ENCODE results near the gene WDR45B.

Gene WDR45B

GRCh38 chr17:82599674-82600661 lies 48.3 kb downstream of the WDR45B start:
- TF ChIP-seq, protein P1, sequence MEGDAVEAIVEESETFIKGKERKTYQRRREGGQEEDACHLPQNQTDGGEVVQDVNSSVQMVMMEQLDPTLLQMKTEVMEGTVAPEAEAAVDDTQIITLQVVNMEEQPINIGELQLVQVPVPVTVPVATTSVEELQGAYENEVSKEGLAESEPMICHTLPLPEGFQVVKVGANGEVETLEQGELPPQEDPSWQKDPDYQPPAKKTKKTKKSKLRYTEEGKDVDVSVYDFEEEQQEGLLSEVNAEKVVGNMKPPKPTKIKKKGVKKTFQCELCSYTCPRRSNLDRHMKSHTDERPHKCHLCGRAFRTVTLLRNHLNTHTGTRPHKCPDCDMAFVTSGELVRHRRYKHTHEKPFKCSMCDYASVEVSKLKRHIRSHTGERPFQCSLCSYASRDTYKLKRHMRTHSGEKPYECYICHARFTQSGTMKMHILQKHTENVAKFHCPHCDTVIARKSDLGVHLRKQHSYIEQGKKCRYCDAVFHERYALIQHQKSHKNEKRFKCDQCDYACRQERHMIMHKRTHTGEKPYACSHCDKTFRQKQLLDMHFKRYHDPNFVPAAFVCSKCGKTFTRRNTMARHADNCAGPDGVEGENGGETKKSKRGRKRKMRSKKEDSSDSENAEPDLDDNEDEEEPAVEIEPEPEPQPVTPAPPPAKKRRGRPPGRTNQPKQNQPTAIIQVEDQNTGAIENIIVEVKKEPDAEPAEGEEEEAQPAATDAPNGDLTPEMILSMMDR (IDR thresholded peaks at IDR 0.05; ENCODE audit: low read depth, low read length) = no peak
- TF ChIP-seq EZH2phosphoT487 (IDR thresholded peaks at IDR 0.05; ENCODE audit: low read depth) = no peak
- H3K27ac ChIP-seq (ENCODE audit: low read length) = no peak overlapping the region
- peaks cover 7% of the 10 kb centered on the region; the same call in 1 of the 2 replicates for H3K79me2 ChIP-seq (ENCODE audit: low read length)
- H3K9ac ChIP-seq (ENCODE audit: low read length) = no peak overlapping the region
- peaks cover 56% of the 10 kb centered on the region for H3K36me3 ChIP-seq (replicated peaks; ENCODE audit: low read depth, low read length)
- no peaks in the 10 kb centered on the region for H3K4me1 ChIP-seq (ENCODE audit: low read length)
- no peak overlapping the region for H3K4me2 ChIP-seq (ENCODE audit: low read length)
- H3K4me3 ChIP-seq (ENCODE audit: low read length) = no peak overlapping the region
- H4K20me1 ChIP-seq (ENCODE audit: insufficient read depth, low read length) = peaks cover 7% of the 10 kb centered on the region; the same call in 1 of the 2 replicates
- no peak overlapping the region for H2AFZ ChIP-seq (ENCODE audit: low read depth, low read length)
- H3K27me3 ChIP-seq (ENCODE audit: low read depth, low read length) = no peaks in the 10 kb centered on the region
- H3K9me3 ChIP-seq (ENCODE audit: insufficient read depth, low read length) = no peaks in the 10 kb centered on the region

- peaks cover 5% of the 10 kb centered on the region for H3K4me1 ChIP-seq (ENCODE audit: low read length)
- H4K20me1 ChIP-seq (ENCODE audit: insufficient read depth, low read length) = 0 out of 2 replicates have a peak, but pooled peaks cover under 1% of the 10 kb centered on the region
- no peak overlapping the region for H3K4me2 ChIP-seq (ENCODE audit: low read length)
- H3K4me3 ChIP-seq (ENCODE audit: low read length) = no peak overlapping the region
- no peak for TF ChIP-seq EZH2phosphoT487 (IDR thresholded peaks at IDR 0.05; ENCODE audit: low read depth)
- TF ChIP-seq, protein P1 (IDR thresholded peaks at IDR 0.05; ENCODE audit: low read depth, low read length) = no peak
- no peak overlapping the region for H3K27ac ChIP-seq (ENCODE audit: low read length)
- H3K27me3 ChIP-seq (ENCODE audit: low read depth, low read length) = no peaks in the 10 kb centered on the region
- no peak overlapping the region for H2AFZ ChIP-seq (ENCODE audit: low read depth, low read length)
- no peaks in the 10 kb centered on the region for H3K9me3 ChIP-seq (ENCODE audit: insufficient read depth, low read length)
- H3K9ac ChIP-seq (ENCODE audit: low read length) = no peak overlapping the region
- peaks cover 55% of the 10 kb centered on the region for H3K36me3 ChIP-seq (replicated peaks; ENCODE audit: low read depth, low read length)
- peaks cover 12% of the 10 kb centered on the region for H3K79me2 ChIP-seq (ENCODE audit: low read length)
Measured at GRCh38 chr17:82598256-82599119, 49.8 kb downstream of the WDR45B start.

GRCh38 chr17:82596837-82597672 lies 51.2 kb downstream of the WDR45B start:
- no peak overlapping the region for H3K27ac ChIP-seq (ENCODE audit: low read length)
- H4K20me1 ChIP-seq (ENCODE audit: insufficient read depth, low read length) = no peaks in the 10 kb centered on the region
- H3K36me3 ChIP-seq (replicated peaks; ENCODE audit: low read depth, low read length) = peaks cover 41% of the 10 kb centered on the region
- no peak overlapping the region for H2AFZ ChIP-seq (ENCODE audit: low read depth, low read length)
- TF ChIP-seq, protein P1 (IDR thresholded peaks at IDR 0.05; ENCODE audit: low read depth, low read length) = no peak
- no peak for TF ChIP-seq EZH2phosphoT487 (IDR thresholded peaks at IDR 0.05; ENCODE audit: low read depth)
- no peaks in the 10 kb centered on the region for H3K27me3 ChIP-seq (ENCODE audit: low read depth, low read length)
- H3K9me3 ChIP-seq (ENCODE audit: insufficient read depth, low read length) = no peaks in the 10 kb centered on the region
- H3K4me2 ChIP-seq (ENCODE audit: low read length) = no peak overlapping the region
- no peak overlapping the region for H3K4me3 ChIP-seq (ENCODE audit: low read length)
- peaks cover 10% of the 10 kb centered on the region for H3K79me2 ChIP-seq (ENCODE audit: low read length)
- H3K4me1 ChIP-seq (ENCODE audit: low read length) = peaks cover 11% of the 10 kb centered on the region
- H3K9ac ChIP-seq (ENCODE audit: low read length) = no peak overlapping the region

All from OCI-LY3 (cell line).